GM10266 (cell line): ENCODE data around the gene KRTAP22-1.

Source experiments
- DNase-seq: peaks from one replicate; pipeline ENCODE4 v3.0.0; 2012; ENCODE audit errors: extremely low spot score
- CTCF ChIP-seq: IDR thresholded peaks from 2 replicates; pipeline ENCODE4 v1.5.1; 2012; ENCODE audit warnings: mild to moderate bottlenecking, low read depth; ENCODE audit not compliant: control insufficient read depth, insufficient read depth; ENCODE audit errors: missing control alignments

KRTAP22-1 gene

GRCh38 chr21:30592140-30592539 lies 8.7 kb upstream of the KRTAP22-1 start, which contains the start of gene KRTAP6-3:
Gene KRTAP6-3 (plus strand): TSS chr21:30592440. CDS start chr21:30592446, 6 bp downstream.
- no peak for TF ChIP-seq CTCF
- DNase-seq, result no peak

- TF ChIP-seq CTCF, result no peak
- DNase-seq, result no peak
These were observed 2.1 kb upstream of the KRTAP22-1 start, which contains the start of gene KRTAP6-2 for GRCh38 chr21:30598802-30599201. Gene KRTAP6-2 (minus strand): TSS chr21:30598902. CDS start chr21:30598874, 28 bp downstream.

- TF ChIP-seq CTCF, result no peak
- DNase-seq, result no peak
These were observed 5.1 kb downstream of the KRTAP22-1 start for GRCh38 chr21:30605968-30606367.

- no peak for DNase-seq
- TF ChIP-seq CTCF, result no peak
These were observed 11.2 kb downstream of the KRTAP22-1 start for GRCh38 chr21:30612132-30612531.

- no peak for TF ChIP-seq CTCF
- DNase-seq, result no peak
These were observed 12.9 kb downstream of the KRTAP22-1 start, which contains the start of gene KRTAP6-1 for GRCh38 chr21:30613836-30614235. Gene KRTAP6-1 (minus strand): TSS chr21:30613930. CDS start chr21:30613904, 26 bp downstream.

- TF ChIP-seq CTCF, result no peak
- DNase-seq, result no peak
These were observed 14.3 kb downstream of the KRTAP22-1 start for GRCh38 chr21:30615199-30615598.

GRCh38 chr21:30616125-30616524 lies 15.2 kb downstream of the KRTAP22-1 start, which contains the start of gene KRTAP20-1:
Gene KRTAP20-1 (plus strand): TSS chr21:30616425. CDS start chr21:30616455, 30 bp downstream.
- no peak for DNase-seq
- no peak for TF ChIP-seq CTCF
